ENCODE data around the gene CRIP1.

The CRIP1 gene

GRCh38 chr14:105485739-105486162 is 935 bp upstream of the CRIP1 start:
- no peak overlapping the region for H3K4me3 ChIP-seq (ENCODE audit: low read depth, low read length)
- TF ChIP-seq, protein P1, sequence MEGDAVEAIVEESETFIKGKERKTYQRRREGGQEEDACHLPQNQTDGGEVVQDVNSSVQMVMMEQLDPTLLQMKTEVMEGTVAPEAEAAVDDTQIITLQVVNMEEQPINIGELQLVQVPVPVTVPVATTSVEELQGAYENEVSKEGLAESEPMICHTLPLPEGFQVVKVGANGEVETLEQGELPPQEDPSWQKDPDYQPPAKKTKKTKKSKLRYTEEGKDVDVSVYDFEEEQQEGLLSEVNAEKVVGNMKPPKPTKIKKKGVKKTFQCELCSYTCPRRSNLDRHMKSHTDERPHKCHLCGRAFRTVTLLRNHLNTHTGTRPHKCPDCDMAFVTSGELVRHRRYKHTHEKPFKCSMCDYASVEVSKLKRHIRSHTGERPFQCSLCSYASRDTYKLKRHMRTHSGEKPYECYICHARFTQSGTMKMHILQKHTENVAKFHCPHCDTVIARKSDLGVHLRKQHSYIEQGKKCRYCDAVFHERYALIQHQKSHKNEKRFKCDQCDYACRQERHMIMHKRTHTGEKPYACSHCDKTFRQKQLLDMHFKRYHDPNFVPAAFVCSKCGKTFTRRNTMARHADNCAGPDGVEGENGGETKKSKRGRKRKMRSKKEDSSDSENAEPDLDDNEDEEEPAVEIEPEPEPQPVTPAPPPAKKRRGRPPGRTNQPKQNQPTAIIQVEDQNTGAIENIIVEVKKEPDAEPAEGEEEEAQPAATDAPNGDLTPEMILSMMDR (IDR thresholded peaks at IDR 0.05; ENCODE audit: low read depth, low read length), result 0 out of 2 replicates have a peak, but pooled peaks have one; percentile 8

GRCh38 chr14:105486974-105487448 is 325 bp downstream of the CRIP1 start:
- TF ChIP-seq, protein P1 (IDR thresholded peaks at IDR 0.05; ENCODE audit: low read depth, low read length), result no peak
- H3K4me3 ChIP-seq (ENCODE audit: low read depth, low read length), result no peak overlapping the region

- no peak overlapping the region for H3K4me3 ChIP-seq (ENCODE audit: low read depth, low read length)
- TF ChIP-seq, protein P1 (IDR thresholded peaks at IDR 0.05; ENCODE audit: low read depth, low read length), result no peak
These were observed 831 bp downstream of the CRIP1 start for GRCh38 chr14:105487449-105487985.

GRCh38 chr14:105487986-105488777 is 1.5 kb downstream of the CRIP1 start:
- no peak overlapping the region for H3K4me3 ChIP-seq (ENCODE audit: low read depth, low read length)
- TF ChIP-seq, protein P1 (IDR thresholded peaks at IDR 0.05; ENCODE audit: low read depth, low read length), result no peak

DNA sequence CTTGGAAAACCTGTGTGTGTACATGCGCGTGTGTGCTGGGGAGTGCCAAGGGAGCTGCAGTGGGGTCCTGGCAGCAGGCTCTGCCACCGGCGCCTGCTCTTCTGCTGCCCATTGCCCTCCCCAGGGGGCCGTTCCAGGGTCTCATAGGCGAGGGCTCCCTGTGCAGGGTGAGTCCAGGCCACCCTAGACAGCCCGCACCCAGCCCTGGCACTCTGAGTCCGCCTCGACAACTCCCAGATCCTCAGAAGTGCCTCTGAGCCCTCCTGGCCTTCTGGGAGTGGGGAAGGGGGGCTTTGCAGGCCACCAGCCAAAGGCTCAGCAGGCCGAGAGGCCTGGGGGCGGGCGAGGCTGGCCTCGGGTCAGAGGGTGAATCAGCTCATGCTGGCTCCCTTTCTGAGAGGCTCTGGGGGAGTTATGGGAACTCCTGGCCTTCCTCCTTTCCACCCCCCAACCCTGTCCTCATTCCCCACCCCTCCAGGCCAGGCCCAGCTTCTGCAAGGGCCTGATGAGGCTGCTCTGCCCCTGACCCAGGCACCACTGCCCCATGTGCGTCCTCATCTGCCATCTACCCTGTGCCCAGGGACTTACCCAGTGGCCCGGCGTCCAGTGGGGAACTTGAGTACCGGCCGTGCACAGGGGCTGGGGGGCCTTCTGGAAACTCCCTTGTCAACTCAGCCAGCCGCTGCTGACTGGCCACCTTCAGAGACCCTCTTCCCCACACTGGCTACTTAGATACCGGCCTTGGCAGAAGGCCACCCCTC is 2.3 kb downstream of the CRIP1 start:
- no peak overlapping the region for H3K4me3 ChIP-seq (ENCODE audit: low read depth, low read length)

DNA sequence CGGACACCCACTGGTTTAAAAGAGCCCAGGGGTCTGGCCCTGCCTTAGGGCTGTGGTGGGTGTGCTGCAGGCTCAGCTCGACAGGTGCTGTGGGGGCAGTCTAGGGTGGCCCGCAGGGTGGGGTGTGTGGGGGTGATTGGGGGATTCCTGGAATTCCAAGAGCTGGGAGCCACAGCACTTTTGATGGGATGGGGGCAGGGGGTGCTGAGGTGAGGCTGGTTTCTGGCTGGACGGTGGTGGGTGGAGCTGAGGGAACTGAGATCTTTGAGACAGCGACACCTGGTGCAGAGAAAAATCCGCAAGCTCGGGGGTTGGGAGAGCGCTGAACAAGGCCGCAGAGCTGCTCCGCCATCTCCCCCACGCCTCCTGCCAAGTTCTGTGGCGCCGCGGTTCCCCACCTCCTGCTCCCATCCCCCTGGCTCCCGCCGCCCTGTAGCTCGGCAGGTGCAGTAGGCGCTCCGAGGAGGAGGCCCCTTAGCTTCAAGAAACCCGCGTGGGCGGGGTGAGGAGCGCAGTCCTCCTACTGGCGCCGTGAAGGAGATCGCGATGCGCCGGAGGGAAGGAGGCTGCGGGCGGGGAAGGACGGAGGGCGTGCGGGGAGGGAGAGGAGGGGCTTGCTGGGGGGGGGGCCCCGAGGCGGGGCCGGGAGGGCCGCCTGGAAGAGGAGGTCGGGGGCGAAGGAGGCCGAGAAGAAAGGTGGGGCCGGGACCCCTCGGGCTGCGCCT is 3.0 kb downstream of the CRIP1 start:
- peak overlapping the region; percentile 69 for H3K4me3 ChIP-seq (ENCODE audit: low read depth, low read length)
- TF ChIP-seq, protein P1 (IDR thresholded peaks at IDR 0.05; ENCODE audit: low read depth, low read length), result peak; percentile 30; the same call in 1 of the 2 replicates

More for the DNA sequence above, 2.3 kb downstream of the CRIP1 start:
- TF ChIP-seq, protein P1 (IDR thresholded peaks at IDR 0.05; ENCODE audit: low read depth, low read length), result no peak
